DOHH2 (cell line): Measurements from ENCODE around the gene KRTDAP.

Experiments used
- H3F3A ChIP-seq: fragments of 200-600 bp; sonication (generic), shearing (Covaris generic); 2 replicates; pipeline ENCODE4 v1.6.0; 2016; ENCODE audit warnings: antibody characterized with exemption, mild to moderate bottlenecking; ENCODE audit not compliant: control insufficient read depth, insufficient read depth
- H3K27ac ChIP-seq: fragments of 200-600 bp; sonication (generic); 2 replicates; pipeline ENCODE4 v1.5.1; 2014; ENCODE audit warnings: low read depth, mild to moderate bottlenecking, low read length, moderate library complexity
- H3K27me3 ChIP-seq: fragments of 200-600 bp; sonication (generic); 2 replicates; pipeline ENCODE4 v1.6.1; 2014; ENCODE audit warnings: mild to moderate bottlenecking, low read length, mixed read lengths; ENCODE audit not compliant: control insufficient read depth
- H3K36me3 ChIP-seq: fragments of 200-600 bp; sonication (generic); 2 replicates; pipeline ENCODE4 v1.6.1; 2014; ENCODE audit warnings: mild to moderate bottlenecking, low read length, moderate library complexity, mixed read lengths; ENCODE audit not compliant: control insufficient read depth
- H3K4me1 ChIP-seq: fragments of 200-600 bp; sonication (generic); 2 replicates; pipeline ENCODE4 v1.6.1; 2014; ENCODE audit warnings: mild to moderate bottlenecking, low read length, mixed read lengths; ENCODE audit not compliant: control insufficient read depth
- H3K4me2 ChIP-seq: fragments of 200-600 bp; sonication (generic); 2 replicates; pipeline ENCODE4 v1.6.0; 2014; ENCODE audit warnings: mild to moderate bottlenecking, low read length, moderate library complexity
- H3K4me3 ChIP-seq: fragments of 200-600 bp; sonication (generic); 2 replicates; pipeline ENCODE4 v1.5.1; 2014; ENCODE audit warnings: mild to moderate bottlenecking, low read length, mixed read lengths
- H3K79me2 ChIP-seq: fragments of 200-600 bp; sonication (generic); 2 replicates; pipeline ENCODE4 v1.6.1; 2014; ENCODE audit warnings: mild to moderate bottlenecking, low read length, mixed read lengths; ENCODE audit not compliant: control insufficient read depth
- H3K9me2 ChIP-seq: fragments of 200-600 bp; sonication (generic); replicated peaks from 2 replicates; pipeline ENCODE4 v1.6.1; 2014; ENCODE audit warnings: mild to moderate bottlenecking, low read length, mixed read lengths; ENCODE audit not compliant: control insufficient read depth
- H3K9me3 ChIP-seq: fragments of 200-600 bp; sonication (generic); 2 replicates; pipeline ENCODE4 v1.6.1; 2014; ENCODE audit warnings: antibody characterized with exemption, low read length, mixed read lengths; ENCODE audit not compliant: control insufficient read depth, insufficient read depth
- H4K20me1 ChIP-seq: fragments of 200-600 bp; sonication (generic); 2 replicates; pipeline ENCODE4 v1.6.0; 2014; ENCODE audit warnings: low read depth, mild to moderate bottlenecking, antibody characterized with exemption, low read length, moderate library complexity; ENCODE audit not compliant: control insufficient read depth, insufficient read depth
- CTCF ChIP-seq: fragments of 200-600 bp; sonication (generic); IDR thresholded peaks from one replicate; pipeline ENCODE4 v1.5.1; 2014; ENCODE audit warnings: antibody characterized with exemption, mild to moderate bottlenecking, low read depth, low read length; ENCODE audit not compliant: poor library complexity, severe bottlenecking
- EZH2phosphoT487 ChIP-seq: fragments of 200-600 bp; sonication (generic); IDR thresholded peaks from 2 replicates; pipeline ENCODE4 v1.6.1; 2017; ENCODE audit warnings: borderline replicate concordance, mild to moderate bottlenecking, antibody characterized with exemption, low read length, moderate library complexity, mixed read lengths

KRTDAP gene

GRCh38 chr19:35531291-35531690 is 41.0 kb upstream of the KRTDAP start:
- Histone ChIP-seq H3F3A (no peaks in the 10 kb centered on the region), H4K20me1 (no peaks in the 10 kb centered on the region), H3K36me3 (no peaks in the 10 kb centered on the region), H3K27me3 (peaks cover 19% of the 10 kb centered on the region; the same call in 1 of the 2 replicates), H3K4me3 (no peak overlapping the region), H3K27ac (no peak overlapping the region), H3K9me2 (no peaks in the 10 kb centered on the region), H3K9me3 (no peaks in the 10 kb centered on the region), H3K4me2 (no peak overlapping the region), H3K4me1 (no peaks in the 10 kb centered on the region), H3K79me2 (no peaks in the 10 kb centered on the region)
- TF ChIP-seq EZH2phosphoT487, result no peak
- no peak for TF ChIP-seq CTCF

GRCh38 chr19:35529241-35530218 is 39.3 kb upstream of the KRTDAP start:
- no peaks in the 10 kb centered on the region for H3K9me3 ChIP-seq
- no peak overlapping the region for H3K4me2 ChIP-seq
- H3K36me3 ChIP-seq, result no peaks in the 10 kb centered on the region
- no peaks in the 10 kb centered on the region for H3K9me2 ChIP-seq
- no peaks in the 10 kb centered on the region for H3K4me1 ChIP-seq
- H3K27ac ChIP-seq, result no peak overlapping the region
- no peak overlapping the region for H3K4me3 ChIP-seq
- no peaks in the 10 kb centered on the region for H3F3A ChIP-seq
- H4K20me1 ChIP-seq, result no peaks in the 10 kb centered on the region
- no peak for TF ChIP-seq CTCF
- TF ChIP-seq EZH2phosphoT487, result no peak
- H3K79me2 ChIP-seq, result no peaks in the 10 kb centered on the region
- H3K27me3 ChIP-seq, result peaks cover 19% of the 10 kb centered on the region; the same call in 1 of the 2 replicates

- no peak within 1 kb of the TSS for H3K4me2 ChIP-seq
- no peaks in the 10 kb centered on the region for H3K36me3 ChIP-seq
- H3F3A ChIP-seq, result no peaks in the 10 kb centered on the region
- no peaks in the 10 kb centered on the region for H3K79me2 ChIP-seq
- H3K27ac ChIP-seq, result no peak within 1 kb of the TSS
- H4K20me1 ChIP-seq, result no peaks in the 10 kb centered on the region
- H3K9me3 ChIP-seq, result no peaks in the 10 kb centered on the region
- H3K4me1 ChIP-seq, result no peaks in the 10 kb centered on the region
- peaks cover 19% of the 10 kb centered on the region; the same call in 1 of the 2 replicates for H3K27me3 ChIP-seq
- TF ChIP-seq CTCF (no peak), EZH2phosphoT487 (no peak)
- H3K9me2 ChIP-seq, result no peaks in the 10 kb centered on the region
- no peak within 1 kb of the TSS for H3K4me3 ChIP-seq
Measured at GRCh38 chr19:35528218-35529038, 38.2 kb upstream of the KRTDAP start, which contains the start of gene SBSN. SBSN (minus strand) TSS chr19:35528311; CDS start chr19:35528281, 30 bp downstream.
